HG03135 (cell line): ENCODE results near the gene PKD1L1.
"Not testable (repeated sequence)": the region's sequence is repeated elsewhere in the genome, so short reads cannot be mapped to it uniquely, and the experiment has no call there.

ENCODE experiments used
- ATAC-seq: cut with Tn5 transposase; IDR thresholded peaks from one replicate; pipeline ENCODE4 v1.9.1; 2021; ENCODE audit warnings: mild to moderate bottlenecking, moderate library complexity; ENCODE audit not compliant: unreplicated experiment

Gene PKD1L1

GRCh38 chr7:47801423-47801822 lies 146.8 kb downstream of the PKD1L1 start:
- no peak for ATAC-seq

- no peak for ATAC-seq
Measured at GRCh38 chr7:47799524-47799923, 148.7 kb downstream of the PKD1L1 start.

GRCh38 chr7:47796347-47796746 lies 151.9 kb downstream of the PKD1L1 start:
- ATAC-seq, result no peak

- ATAC-seq, result no peak
Measured at GRCh38 chr7:47795631-47796030, 152.6 kb downstream of the PKD1L1 start.

- not testable (repeated sequence) for ATAC-seq
Measured at GRCh38 chr7:47795126-47795525, 153.1 kb downstream of the PKD1L1 start.

- ATAC-seq, result no peak
Measured at GRCh38 chr7:47794016-47794415, 154.2 kb downstream of the PKD1L1 start.

- ATAC-seq, result not testable (repeated sequence)
Measured at GRCh38 chr7:47793186-47793585, 155.1 kb downstream of the PKD1L1 start.

GRCh38 chr7:47792521-47793121 lies 155.6 kb downstream of the PKD1L1 start:
- no peak for ATAC-seq

- no peak for ATAC-seq
Measured at GRCh38 chr7:47791682-47792081, 156.6 kb downstream of the PKD1L1 start.

- no peak for ATAC-seq
Measured at GRCh38 chr7:47788083-47788482, 160.2 kb downstream of the PKD1L1 start.

- no peak for ATAC-seq
Measured at GRCh38 chr7:47787249-47788069, 160.8 kb downstream of the PKD1L1 start.

- no peak for ATAC-seq
Measured at GRCh38 chr7:47786557-47787248, 161.6 kb downstream of the PKD1L1 start.

- no peak for ATAC-seq
Measured at GRCh38 chr7:47785923-47786556, 162.2 kb downstream of the PKD1L1 start.

- no peak for ATAC-seq
Measured at GRCh38 chr7:47783456-47784223, 164.6 kb downstream of the PKD1L1 start.

GRCh38 chr7:47782792-47783191 lies 165.5 kb downstream of the PKD1L1 start:
- no peak for ATAC-seq

- no peak for ATAC-seq
Measured at GRCh38 chr7:47782022-47782421, 166.2 kb downstream of the PKD1L1 start.

GRCh38 chr7:47780555-47780954 lies 167.7 kb downstream of the PKD1L1 start:
- no peak for ATAC-seq

GRCh38 chr7:47779341-47779771 lies 168.9 kb downstream of the PKD1L1 start:
- ATAC-seq, result no peak

- no peak for ATAC-seq
Measured at GRCh38 chr7:47778153-47778661, 170.1 kb downstream of the PKD1L1 start.

- no peak for ATAC-seq
Measured at GRCh38 chr7:47777531-47778152, 170.6 kb downstream of the PKD1L1 start.
